ENCODE data around the gene COLEC11.

- TF ChIP-seq, protein P1, sequence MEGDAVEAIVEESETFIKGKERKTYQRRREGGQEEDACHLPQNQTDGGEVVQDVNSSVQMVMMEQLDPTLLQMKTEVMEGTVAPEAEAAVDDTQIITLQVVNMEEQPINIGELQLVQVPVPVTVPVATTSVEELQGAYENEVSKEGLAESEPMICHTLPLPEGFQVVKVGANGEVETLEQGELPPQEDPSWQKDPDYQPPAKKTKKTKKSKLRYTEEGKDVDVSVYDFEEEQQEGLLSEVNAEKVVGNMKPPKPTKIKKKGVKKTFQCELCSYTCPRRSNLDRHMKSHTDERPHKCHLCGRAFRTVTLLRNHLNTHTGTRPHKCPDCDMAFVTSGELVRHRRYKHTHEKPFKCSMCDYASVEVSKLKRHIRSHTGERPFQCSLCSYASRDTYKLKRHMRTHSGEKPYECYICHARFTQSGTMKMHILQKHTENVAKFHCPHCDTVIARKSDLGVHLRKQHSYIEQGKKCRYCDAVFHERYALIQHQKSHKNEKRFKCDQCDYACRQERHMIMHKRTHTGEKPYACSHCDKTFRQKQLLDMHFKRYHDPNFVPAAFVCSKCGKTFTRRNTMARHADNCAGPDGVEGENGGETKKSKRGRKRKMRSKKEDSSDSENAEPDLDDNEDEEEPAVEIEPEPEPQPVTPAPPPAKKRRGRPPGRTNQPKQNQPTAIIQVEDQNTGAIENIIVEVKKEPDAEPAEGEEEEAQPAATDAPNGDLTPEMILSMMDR (conservative IDR thresholded peaks at IDR 0.05; ENCODE audit: low read depth, low read length) = no peak
- no peak for TF ChIP-seq EZH2 (IDR thresholded peaks at IDR 0.05; ENCODE audit: borderline replicate concordance, low read depth, low read length, poor library complexity, severe bottlenecking)
These were observed 53.8 kb downstream of the COLEC11 start for GRCh38 chr2:3648652-3649177.

All from A673 (cell line).